Globus pallidus (tissue), 1 donor: Measurements from ENCODE around the gene PATL1.

ENCODE experiments used
- DNase-seq: peaks from one replicate; pipeline ENCODE4 v3.0.0-alpha.2; 2015; ENCODE audit warnings: low spot score

The PATL1 gene

GRCh38 chr11:59614277-59615119, 54.3 kb downstream of the PATL1 start:
- peak; percentile 7 for DNase-seq

GRCh38 chr11:59611570-59612565, 57.0 kb downstream of the PATL1 start:
- DNase-seq: no peak

GRCh38 chr11:59610289-59610688, 58.5 kb downstream of the PATL1 start:
- no peak for DNase-seq

- DNase-seq: no peak
Observed at GRCh38 chr11:59607703-59608454, 61.0 kb downstream of the PATL1 start.

GRCh38 chr11:59602432-59602831, 66.4 kb downstream of the PATL1 start:
- no peak for DNase-seq

GRCh38 chr11:59601788-59602187, 67.0 kb downstream of the PATL1 start:
- DNase-seq: no peak

- DNase-seq: no peak
Observed at GRCh38 chr11:59600636-59601035, 68.2 kb downstream of the PATL1 start.

GRCh38 chr11:59600234-59600633, 68.6 kb downstream of the PATL1 start:
- no peak for DNase-seq

- no peak for DNase-seq
Observed at GRCh38 chr11:59598961-59599360, 69.9 kb downstream of the PATL1 start.
